Measurements from ENCODE around the gene UBALD2.

GRCh38 chr17:76253841-76254240, 11.3 kb upstream of the UBALD2 start:
- TF ChIP-seq CTCF (IDR thresholded peaks at IDR 0.05) (no peak), POLR2AphosphoS5 (IDR thresholded peaks at IDR 0.05) (no peak)
